Renal pelvis (tissue), 4 donors: ENCODE results near the gene NCAPG. TPM values are rescaled to one million over a fixed set of nuclear protein-coding genes. Genes with fewer than 3 reads are reported as not detected.
A peak's percentile ranks its signal among the peaks of the same experiment; 100 is the strongest.

Experiments used
- DNase-seq: peaks from one replicate; pipeline ENCODE4 v3.0.0-alpha.2; 2013
- polyA plus RNA-seq, 3 donors: library from polyadenylated mRNA; unstranded; fragments of 120-200 nt; gene quantifications; one replicate each; pipeline ENCODE4 v1.2.1, GENCODE V29; 2013; ENCODE audit not compliant: insufficient read length in 3 of 3

NCAPG gene
- polyA plus RNA-seq, 3 donors, result 27.2 to 31.0 (median 28.6) TPM

GRCh38 chr4:17867276-17867675, 56.5 kb downstream of the NCAPG start:
- DNase-seq, result no peak

DNA sequence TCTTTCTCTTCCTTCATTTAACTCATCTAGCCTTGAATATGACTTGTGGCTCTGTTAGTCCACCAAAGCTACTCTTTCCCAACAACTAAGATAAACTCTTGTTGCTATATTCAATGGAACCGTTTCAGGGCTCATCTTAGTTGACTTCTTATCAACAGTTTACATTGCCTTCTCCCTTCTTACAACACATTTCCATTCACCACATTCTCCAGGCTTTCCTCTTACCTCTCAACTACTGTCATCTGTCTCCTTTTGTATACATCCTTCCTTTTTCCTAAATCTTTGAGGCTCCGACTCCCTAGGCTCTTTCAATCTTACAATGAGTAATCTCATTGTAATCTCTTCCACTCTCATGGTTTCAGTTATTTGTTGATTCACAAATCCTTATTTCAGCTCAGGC, 58.5 kb downstream of the NCAPG start:
- DNase-seq, result no peak

DNA sequence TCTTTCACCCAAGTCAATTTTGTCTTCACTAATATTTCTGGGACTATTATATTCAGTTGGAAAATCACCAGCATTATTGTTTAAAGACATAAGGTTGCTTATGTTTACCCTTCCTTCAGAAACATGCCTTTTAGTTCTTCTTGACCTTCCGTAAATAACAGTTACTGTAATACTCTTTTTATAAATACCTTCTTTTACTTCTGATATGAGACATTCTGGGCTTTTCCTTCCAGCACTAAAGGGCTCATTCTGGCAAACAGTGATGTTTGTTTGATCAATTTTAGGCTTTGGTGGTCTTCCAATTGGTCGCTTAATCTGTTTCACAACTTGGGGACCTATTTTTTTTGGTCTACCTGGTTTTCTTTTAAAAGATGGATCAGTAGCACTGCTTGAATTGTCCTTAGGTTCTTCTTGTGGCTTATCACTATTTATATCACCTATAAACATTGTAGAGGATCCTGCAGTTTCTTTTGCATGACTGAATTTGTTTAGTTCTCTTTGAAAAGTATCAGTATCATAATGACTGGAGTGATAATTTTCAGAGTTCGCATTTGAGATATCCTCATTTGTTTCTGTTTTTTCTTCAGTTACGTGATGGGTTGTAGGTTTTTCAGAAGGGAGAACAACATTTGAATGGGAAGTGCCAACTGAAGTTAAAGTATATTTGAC, 64.8 kb downstream of the NCAPG start:
- no peak for DNase-seq

DNA sequence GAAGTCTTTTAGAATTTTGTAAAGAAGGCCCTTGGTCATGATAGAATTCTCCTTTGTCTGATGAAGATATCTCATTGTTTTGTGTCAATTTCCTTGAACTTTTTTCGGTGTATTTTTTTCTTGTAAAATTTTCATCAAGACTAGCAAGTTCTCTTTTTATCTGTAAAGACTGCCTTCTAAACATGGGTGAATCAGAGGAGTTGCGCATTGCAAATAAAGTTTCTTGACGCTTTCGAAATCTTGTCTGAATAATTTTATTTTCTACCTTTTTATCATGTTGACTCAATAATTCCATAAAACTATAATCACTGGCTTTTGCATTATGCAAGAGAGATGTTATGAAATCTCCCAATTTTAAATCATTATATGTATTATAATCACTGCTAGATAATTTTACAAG, 66.2 kb downstream of the NCAPG start:
- DNase-seq, result no peak

- DNase-seq, result no peak
These were observed 66.9 kb downstream of the NCAPG start for GRCh38 chr4:17877661-17878060.

DNA sequence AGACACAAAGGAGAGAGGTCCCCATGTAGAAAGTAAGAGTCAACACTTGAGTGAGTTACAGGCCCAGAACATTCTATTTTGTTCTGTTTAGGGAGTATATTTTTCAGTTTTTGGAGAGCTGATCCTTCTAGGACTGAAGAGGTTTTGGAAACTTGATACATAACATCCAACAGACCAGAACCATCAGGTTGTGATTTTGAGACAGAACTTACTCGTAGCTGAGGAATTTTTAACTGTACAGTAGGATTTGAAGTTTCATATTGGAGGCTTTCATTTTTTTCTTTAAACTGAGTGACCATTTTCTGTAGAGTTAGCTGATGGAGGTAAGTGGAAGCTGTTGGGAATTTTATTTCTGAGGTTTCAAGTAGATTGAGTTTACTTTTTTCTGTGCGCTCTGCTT, 73.3 kb downstream of the NCAPG start:
- DNase-seq, result peak; percentile 2

DNA sequence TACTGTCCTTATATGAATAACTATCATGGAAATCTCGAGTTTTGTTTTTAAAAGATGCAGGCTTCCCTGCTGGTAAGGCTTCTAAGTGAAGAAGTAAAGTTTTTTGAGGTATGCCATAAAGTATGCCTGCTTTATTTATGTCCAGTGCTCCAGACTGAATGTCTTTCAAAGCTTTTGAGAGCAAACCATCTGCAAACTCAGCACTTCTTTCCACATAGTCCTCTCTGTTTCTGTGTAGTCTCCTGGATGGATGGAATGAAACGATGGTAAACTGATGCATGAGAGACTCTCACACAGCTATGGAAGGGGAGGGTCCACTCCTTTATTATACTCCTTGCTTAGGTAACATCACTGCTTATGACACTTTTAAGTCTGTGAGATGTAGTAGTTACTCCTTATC, 73.7 kb downstream of the NCAPG start:
- no peak for DNase-seq

DNA sequence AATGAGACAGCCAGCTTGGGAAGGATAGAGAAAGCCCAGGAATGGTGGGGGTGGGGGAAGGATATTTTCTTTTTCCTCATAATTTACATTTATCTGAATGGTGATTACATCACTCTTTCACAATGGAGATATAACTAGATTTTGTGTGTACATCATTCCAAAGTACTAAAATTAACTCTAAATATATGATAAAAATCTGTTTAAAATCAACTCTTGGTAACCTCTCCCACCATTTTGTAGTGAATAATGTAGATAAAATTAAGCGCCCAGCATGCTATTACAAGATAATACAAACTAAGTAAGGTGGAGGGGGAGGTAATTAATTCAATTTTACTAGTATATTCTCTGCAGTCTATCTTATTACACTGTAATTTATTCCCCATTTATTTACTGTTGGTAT, 78.9 kb downstream of the NCAPG start:
- DNase-seq, result no peak

DNA sequence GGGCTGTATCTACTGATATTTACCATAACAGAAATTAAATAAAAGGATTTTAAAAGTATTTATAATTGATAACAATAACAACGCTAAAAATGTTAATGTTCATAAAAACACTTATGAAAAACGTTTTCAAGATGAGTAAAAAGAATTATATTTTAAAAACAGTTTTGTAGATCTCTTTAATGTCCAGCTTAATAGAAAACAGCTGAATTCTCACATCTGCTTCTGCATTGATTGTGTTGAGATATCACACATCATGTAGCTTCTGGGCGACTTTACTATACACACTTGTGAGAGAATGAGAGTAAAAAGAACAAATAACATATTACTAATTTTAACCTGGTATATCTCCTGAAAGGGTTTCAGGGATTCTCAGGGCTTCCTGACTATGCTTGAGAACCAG, 83.6 kb downstream of the NCAPG start:
- no peak for DNase-seq

Other genes with a start within 250 kb of the NCAPG start
- 10 to 100 TPM; 72.4 to 75.7 (median 73.9) TPM for gene LAP3, start 233.8 kb upstream of the NCAPG start, polyA plus RNA-seq
- gene MED28, start 196.3 kb upstream of the NCAPG start, polyA plus RNA-seq, result 10 to 100 TPM; 59.5 to 74.8 (median 61.9) TPM
- gene FAM184B, start 29.4 kb upstream of the NCAPG start, polyA plus RNA-seq, result under 1 TPM; 0.50 to 0.84 (median 0.77) TPM
- 10 to 100 TPM; 36.2 to 73.7 (median 70.5) TPM for gene DCAF16, start 222 bp upstream of the NCAPG start, polyA plus RNA-seq
- gene LCORL, start 210.8 kb downstream of the NCAPG start, polyA plus RNA-seq, result 10 to 100 TPM; 22.3 to 25.3 (median 24.9) TPM